DOHH2 (cell line): ENCODE data around the gene GPC1.

Experiments used
- EZH2phosphoT487 ChIP-seq: fragments of 200-600 bp; sonication (generic); IDR thresholded peaks from 2 replicates; pipeline ENCODE4 v1.6.1; 2017; ENCODE audit warnings: borderline replicate concordance, mild to moderate bottlenecking, antibody characterized with exemption, low read length, moderate library complexity, mixed read lengths
- TF ChIP-seq, protein P1 (sequence below): fragments of 200-600 bp; sonication (generic); IDR thresholded peaks from one replicate; pipeline ENCODE4 v1.5.1; 2014; ENCODE audit warnings: antibody characterized with exemption, mild to moderate bottlenecking, low read depth, low read length; ENCODE audit not compliant: poor library complexity, severe bottlenecking

DNA sequence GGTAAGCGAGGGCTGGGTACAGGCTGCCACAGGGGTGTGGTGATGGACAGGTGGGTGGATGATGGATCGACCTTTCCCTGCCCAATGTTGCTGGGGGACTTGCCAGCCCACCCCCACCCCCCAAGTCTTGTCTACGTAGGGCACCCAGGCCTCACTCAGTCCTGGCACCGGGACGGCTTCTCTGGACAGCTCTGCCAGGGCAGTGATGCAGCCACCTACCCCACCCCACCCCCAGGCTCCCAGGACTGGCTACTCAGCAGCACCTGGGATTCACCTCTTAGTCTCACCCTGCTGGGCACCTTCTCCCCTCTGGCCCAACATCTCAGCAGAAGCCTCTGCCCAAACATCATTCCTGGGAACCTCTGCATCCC lies 66.6 kb downstream of the GPC1 start:
- TF ChIP-seq, protein P1, sequence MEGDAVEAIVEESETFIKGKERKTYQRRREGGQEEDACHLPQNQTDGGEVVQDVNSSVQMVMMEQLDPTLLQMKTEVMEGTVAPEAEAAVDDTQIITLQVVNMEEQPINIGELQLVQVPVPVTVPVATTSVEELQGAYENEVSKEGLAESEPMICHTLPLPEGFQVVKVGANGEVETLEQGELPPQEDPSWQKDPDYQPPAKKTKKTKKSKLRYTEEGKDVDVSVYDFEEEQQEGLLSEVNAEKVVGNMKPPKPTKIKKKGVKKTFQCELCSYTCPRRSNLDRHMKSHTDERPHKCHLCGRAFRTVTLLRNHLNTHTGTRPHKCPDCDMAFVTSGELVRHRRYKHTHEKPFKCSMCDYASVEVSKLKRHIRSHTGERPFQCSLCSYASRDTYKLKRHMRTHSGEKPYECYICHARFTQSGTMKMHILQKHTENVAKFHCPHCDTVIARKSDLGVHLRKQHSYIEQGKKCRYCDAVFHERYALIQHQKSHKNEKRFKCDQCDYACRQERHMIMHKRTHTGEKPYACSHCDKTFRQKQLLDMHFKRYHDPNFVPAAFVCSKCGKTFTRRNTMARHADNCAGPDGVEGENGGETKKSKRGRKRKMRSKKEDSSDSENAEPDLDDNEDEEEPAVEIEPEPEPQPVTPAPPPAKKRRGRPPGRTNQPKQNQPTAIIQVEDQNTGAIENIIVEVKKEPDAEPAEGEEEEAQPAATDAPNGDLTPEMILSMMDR, result no peak
- no peak for TF ChIP-seq EZH2phosphoT487
